Heart right ventricle (tissue), 16 donors: ENCODE data around the gene PRG2. TPM values are rescaled to one million over a fixed set of nuclear protein-coding genes. Genes with fewer than 3 reads are reported as not detected.

Source experiments
- ATAC-seq, 8 donors: fragments of 200-7000 bp; cut with Tn5 transposase; one replicate each; pipeline ENCODE4 v1.9.1; 2020; ENCODE audit warnings: mild to moderate bottlenecking in 8 of 8, moderate library complexity in 8 of 8, moderate number of reproducible peaks in 1 of 8
- DNase-seq, 2 donors: peaks; one replicate each; pipeline ENCODE4 v3.0.0-alpha.2; 2020
- H3K27ac ChIP-seq, 10 donors: fragments of 200-600 bp; sonication (generic) in 2 of 10; one replicate each; pipeline versions ENCODE4 v1.5.0 to v1.8.0; 2020 to 2022; ENCODE audit warnings: mild to moderate bottlenecking in 3 of 10
- H3K27me3 ChIP-seq, 7 donors: fragments of 200-600 bp; one replicate each; pipeline ENCODE4 v1.8.0; 2021 to 2022; ENCODE audit warnings: mild to moderate bottlenecking in 2 of 7
- H3K36me3 ChIP-seq, 9 donors: fragments of 200-600 bp; sonication (generic) in 1 of 9; one replicate each; pipeline versions ENCODE4 v1.5.0 to v1.8.0; 2020 to 2022; ENCODE audit warnings: mild to moderate bottlenecking in 2 of 9
- H3K4me1 ChIP-seq, 9 donors: fragments of 200-600 bp; sonication (generic) in 1 of 9; one replicate each; pipeline versions ENCODE4 v1.5.0 to v1.8.0; 2020 to 2022; ENCODE audit warnings: mild to moderate bottlenecking in 4 of 9
- H3K4me3 ChIP-seq, 10 donors: fragments of 200-600 bp; sonication (generic) in 2 of 10; one replicate each; pipeline versions ENCODE4 v1.5.0 to v1.8.0; 2020 to 2022; ENCODE audit warnings: mild to moderate bottlenecking in 7 of 10, moderate library complexity in 2 of 10
- H3K9me3 ChIP-seq, 11 donors: fragments of 200-600 bp in 10 of 11; sonication (generic) in 2 of 11; one replicate each; pipeline versions ENCODE4 v1.5.0 to v1.8.0; 2013 to 2022; ENCODE audit warnings: mild to moderate bottlenecking in 2 of 11, control low read depth in 1 of 11, moderate library complexity in 1 of 11
- WGBS, 2 donors: extraction: QIAGEN DNeasy Blood & Tissue Kit; methylation state at CpG; one replicate each; pipeline ENCODE4 v1.1.7; 2013; ENCODE audit warnings: inconsistent platforms in 1 of 2; 5-methylcytosine and 5-hydroxymethylcytosine counted together
- intact Hi-C, 10 donors: fragments of 100-400 bp; cut with DNase I; formaldehyde crosslinking; loops; one replicate each; pipeline versions ENCODE4 v1.11.1 to v1.14.2; 2022
- polyA plus RNA-seq, 2 donors: library from polyadenylated mRNA; stranded (reverse); fragments of 200-250 nt; gene quantifications; one replicate each; pipeline ENCODE4 v1.2.3, GENCODE V29; 2013
- total RNA-seq, 10 donors: library from RNA; stranded (reverse); fragmentation: NEBNext Ultra II Directional in 3 of 10; extraction: Animal tissue kit (Norgen Biotek cat#: 25700) in 3 of 10; gene quantifications; one replicate each; pipeline versions ENCODE4 v1.2.1 to v1.2.4, GENCODE V29; 2021 to 2023
- TF ChIP-seq, protein P1 (sequence below), 9 donors: fragments of 200-600 bp; sonication (generic) in 2 of 9; IDR thresholded peaks; one replicate each; pipeline versions ENCODE4 v1.5.0 to v1.8.0; 2021 to 2022; ENCODE audit warnings: antibody characterized with exemption in 9 of 9, mild to moderate bottlenecking in 5 of 9, moderate library complexity in 1 of 9
- donor health status: Arrhythmogenic right ventricular cardiomyopathy.
- donor health status: ischemic (EF 13 %, LVEDD 7.1; RV severe dilation, severe dysfunction).
- donor health status: healthy with polysubstance abuse.
- donor health status: DM: no; HTN: yes; CAD: no.
- donor health status: DM: no; HTN: no; CAD: no.
- donor health status: ischemic (EF 25% LVEDD 6.9; RV normal size, moderate dysfunction).
- donor health status: ischemic (EF 25% LVEDD 5.7; RV mildly dilated, moderate dysfunction).
- donor health status: healthy.
- donor health status: DM: yes; HTN: yes; CAD: no.
- donor health status: Ischemic cardiomyopathy.
- donor health status: ischemic (EF 35%, LVEDD 5.7; RV mildly dilated, moderate dysfunction).
- donor health status: nonischemic (EF 11% LVEDD 7.7; RV severe dilation, severe dysfunction).
- donor health status: DM: yes; HTN: yes; CAD: no.
- donor health status: PGD.
- donor health status: ischemic (EF 29% LVEDD 5.4; RV normal size, mild dysfunction).
- donor health status: nonischemic (EF 23%, LVEDD 6.1; RV moderate dilation, normal function).

PRG2 gene
- total and polyA plus RNA-seq, 12 donors, result 0.49 TPM; not detected in 11

DNA sequence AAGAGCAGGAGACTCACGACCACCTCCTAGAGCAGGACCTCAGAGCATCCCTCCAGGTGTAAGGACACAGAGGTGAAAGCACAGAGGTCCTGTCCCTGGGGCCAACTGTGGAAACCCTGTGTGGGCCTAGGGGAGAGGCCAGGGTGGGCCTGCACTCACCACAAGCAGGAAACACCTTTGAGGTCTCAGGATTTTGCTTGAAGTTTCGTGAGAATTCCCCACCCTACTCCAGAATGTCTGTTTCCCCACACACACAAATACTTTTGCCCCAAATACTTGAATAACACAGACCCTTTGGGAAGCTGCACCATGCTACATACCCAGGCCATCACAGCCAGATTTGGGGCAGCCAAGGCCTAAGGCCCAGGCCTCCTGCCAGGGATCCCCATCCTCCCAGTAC lies 18.3 kb upstream of the PRG2 start:
- TF ChIP-seq, protein P1, sequence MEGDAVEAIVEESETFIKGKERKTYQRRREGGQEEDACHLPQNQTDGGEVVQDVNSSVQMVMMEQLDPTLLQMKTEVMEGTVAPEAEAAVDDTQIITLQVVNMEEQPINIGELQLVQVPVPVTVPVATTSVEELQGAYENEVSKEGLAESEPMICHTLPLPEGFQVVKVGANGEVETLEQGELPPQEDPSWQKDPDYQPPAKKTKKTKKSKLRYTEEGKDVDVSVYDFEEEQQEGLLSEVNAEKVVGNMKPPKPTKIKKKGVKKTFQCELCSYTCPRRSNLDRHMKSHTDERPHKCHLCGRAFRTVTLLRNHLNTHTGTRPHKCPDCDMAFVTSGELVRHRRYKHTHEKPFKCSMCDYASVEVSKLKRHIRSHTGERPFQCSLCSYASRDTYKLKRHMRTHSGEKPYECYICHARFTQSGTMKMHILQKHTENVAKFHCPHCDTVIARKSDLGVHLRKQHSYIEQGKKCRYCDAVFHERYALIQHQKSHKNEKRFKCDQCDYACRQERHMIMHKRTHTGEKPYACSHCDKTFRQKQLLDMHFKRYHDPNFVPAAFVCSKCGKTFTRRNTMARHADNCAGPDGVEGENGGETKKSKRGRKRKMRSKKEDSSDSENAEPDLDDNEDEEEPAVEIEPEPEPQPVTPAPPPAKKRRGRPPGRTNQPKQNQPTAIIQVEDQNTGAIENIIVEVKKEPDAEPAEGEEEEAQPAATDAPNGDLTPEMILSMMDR (IDR thresholded peaks at IDR 0.05), result no peak
- WGBS, 2 donors, result 85 to 93% methylated on average over 2 of the region's 2 CpGs
- DNase-seq (no peak), ATAC-seq (no peak)
- H3K9me3 ChIP-seq, result no peaks in the 10 kb centered on the region
- H3K27ac ChIP-seq, result peak overlapping the region in 5 of 10 donors; percentile 1 to 79 (median 23)
- intact Hi-C loops, result loop anchor here in 2 of 10 donors (5.0 kb wide), 2 partner anchors 51 to 56 kb away; no protein-coding TSS in a partner anchor
- no peaks in the 10 kb centered on the region for H3K27me3 ChIP-seq
- H3K36me3 ChIP-seq, result peaks cover 0 to 76% (median 46%) of the 10 kb centered on the region in 9 donors
- no peak overlapping the region for H3K4me3 ChIP-seq
- peaks cover 6 to 53% (median 45%) of the 10 kb centered on the region in 9 donors for H3K4me1 ChIP-seq

DNA sequence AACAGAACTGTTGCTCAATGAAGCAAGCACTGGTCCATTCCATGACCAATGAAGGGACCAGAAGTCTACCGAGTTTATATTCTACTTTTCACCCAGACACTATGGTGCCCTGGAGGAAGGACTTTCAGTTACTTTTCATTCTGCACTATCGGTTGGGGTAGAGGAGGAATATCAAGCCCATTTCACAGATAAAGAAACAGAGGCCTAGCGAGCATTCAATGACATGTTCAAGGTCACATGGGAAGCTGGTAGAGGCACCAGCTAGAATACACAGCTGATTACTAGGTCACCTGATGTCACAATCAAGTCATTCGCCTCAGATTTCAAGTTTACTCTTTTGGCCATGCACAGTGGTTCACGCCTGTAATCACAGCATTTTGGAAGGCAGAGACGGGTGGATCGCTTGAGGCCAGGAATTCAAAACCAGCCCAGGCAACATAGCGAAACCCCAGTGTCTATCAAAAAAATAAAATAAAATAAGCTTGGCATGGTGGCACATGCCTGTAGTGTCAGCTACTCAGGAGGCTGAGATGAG lies 17.6 kb upstream of the PRG2 start:
- 96% methylated on average over 8 of the region's 8 CpGs for WGBS, 2 donors
- no peaks in the 10 kb centered on the region for H3K9me3 ChIP-seq
- no peaks in the 10 kb centered on the region for H3K27me3 ChIP-seq
- peaks cover 0 to 68% (median 43%) of the 10 kb centered on the region in 9 donors for H3K36me3 ChIP-seq
- no peak overlapping the region for H3K4me3 ChIP-seq
- H3K27ac ChIP-seq, result peak overlapping the region in 8 of 10 donors; percentile 53 to 82 (median 74)
- TF ChIP-seq, protein P1 (IDR thresholded peaks at IDR 0.05), result no peak
- no peak for DNase-seq
- intact Hi-C loops, result loop anchor here in 2 of 10 donors (5.0 kb wide), 2 partner anchors 51 to 56 kb away; no protein-coding TSS in a partner anchor
- ATAC-seq, result no peak
- peaks cover 6 to 45% (median 37%) of the 10 kb centered on the region in 9 donors for H3K4me1 ChIP-seq

DNA sequence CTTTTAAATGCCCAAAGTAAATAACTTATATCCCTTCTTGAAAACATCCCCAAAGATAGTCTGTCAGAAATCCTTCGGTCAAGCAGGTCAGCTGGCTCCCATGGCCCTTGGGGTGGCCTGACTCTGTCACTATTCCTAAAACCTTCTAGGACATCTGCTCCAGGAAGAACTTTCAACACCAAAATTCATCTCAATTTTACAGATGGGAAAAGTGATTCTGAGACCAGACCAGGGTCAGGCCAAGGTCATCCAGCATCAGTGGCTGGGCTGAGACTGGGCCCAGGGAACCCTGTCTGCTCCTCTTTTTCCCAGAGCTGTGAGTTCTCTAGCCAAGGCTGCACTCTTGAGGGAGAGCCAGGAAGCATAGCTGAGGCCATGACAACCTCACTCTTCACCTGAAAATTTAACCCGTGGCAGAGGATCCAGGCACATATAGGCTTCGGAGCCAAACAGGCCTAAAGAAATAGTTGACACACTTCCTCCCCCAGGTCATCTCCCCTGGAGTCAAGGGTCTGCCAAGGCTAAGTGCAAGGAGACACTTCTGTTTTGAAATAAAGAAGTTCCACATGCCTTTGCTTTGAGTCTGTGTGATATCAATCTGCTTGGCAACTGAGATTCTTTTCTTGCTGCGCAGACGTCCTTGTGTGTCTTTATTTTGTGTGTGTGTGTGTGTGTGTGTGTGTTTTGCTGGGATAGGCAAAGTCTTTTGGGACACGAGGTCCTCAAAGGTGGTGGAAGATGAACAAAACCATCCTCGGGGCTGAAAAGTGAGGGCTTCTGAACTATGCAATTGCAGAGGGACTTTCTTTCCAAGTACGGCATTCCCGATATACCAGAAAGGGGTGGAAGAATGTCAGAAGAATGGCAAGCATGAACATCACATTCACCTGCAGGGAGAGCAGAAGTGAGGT lies 16.8 kb upstream of the PRG2 start:
- Histone ChIP-seq H3K36me3 (peaks cover 0 to 61% (median 43%) of the 10 kb centered on the region in 9 donors), H3K9me3 (no peaks in the 10 kb centered on the region), H3K27ac (peak overlapping the region in 9 of 10 donors; percentile 49 to 82 (median 73)), H3K4me1 (peaks cover 6 to 38% (median 30%) of the 10 kb centered on the region in 9 donors), H3K4me3 (no peak overlapping the region), H3K27me3 (no peaks in the 10 kb centered on the region)
- peak; percentile 43 to 64 for DNase-seq
- ATAC-seq, result peak; percentile 36 to 92 (median 78)
- 61 to 68% methylated on average over 9 of the region's 9 CpGs for WGBS, 2 donors
- TF ChIP-seq, protein P1 (IDR thresholded peaks at IDR 0.05), result peak in 3 of 9 donors; percentile 24 to 42 (median 30)
- intact Hi-C loops, result loop anchor here in 2 of 10 donors (5.0 kb wide), 2 partner anchors 50 to 55 kb away; no protein-coding TSS in a partner anchor

DNA sequence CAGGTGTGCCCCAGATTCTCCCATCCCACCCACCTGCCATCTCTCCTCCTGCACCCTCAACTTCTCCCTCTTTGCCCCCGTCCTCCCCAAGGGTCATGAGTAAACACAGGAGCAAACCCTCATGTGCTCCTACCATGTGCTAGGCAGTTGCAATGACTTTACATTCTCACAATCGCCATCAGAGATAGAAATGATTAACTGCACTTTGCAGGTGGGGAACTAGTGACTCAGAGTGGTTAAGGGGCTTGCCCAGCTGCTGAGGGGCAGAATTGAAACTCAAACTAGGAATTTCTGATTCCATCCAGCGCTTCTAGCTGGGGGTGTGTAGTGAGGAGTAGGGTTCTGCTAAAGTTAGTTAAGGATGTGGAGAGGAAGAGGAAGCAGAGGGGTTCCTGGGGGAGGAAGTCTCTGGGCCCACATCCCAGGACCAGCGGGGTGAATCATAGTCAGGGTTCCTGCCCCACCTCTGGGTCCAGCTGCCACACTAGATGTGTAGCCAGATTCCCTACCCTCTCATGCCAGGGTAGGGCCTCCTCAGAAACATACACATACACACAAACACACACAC lies 16.0 kb upstream of the PRG2 start:
- TF ChIP-seq, protein P1 (IDR thresholded peaks at IDR 0.05), result no peak
- intact Hi-C loops, result loop anchor here in 2 of 10 donors (5.0 kb wide), 2 partner anchors 49 to 54 kb away; no protein-coding TSS in a partner anchor
- H3K27ac ChIP-seq, result peak overlapping the region in 9 of 10 donors; percentile 49 to 82 (median 73)
- no peak overlapping the region for H3K4me3 ChIP-seq
- peaks cover 6 to 38% (median 30%) of the 10 kb centered on the region in 9 donors for H3K4me1 ChIP-seq
- DNase-seq (peak; percentile 25 to 49), ATAC-seq (peak; percentile 74 to 89 (median 79))
- no peaks in the 10 kb centered on the region for H3K27me3 ChIP-seq
- 45 to 57% methylated on average over 4 of the region's 4 CpGs for WGBS, 2 donors
- H3K36me3 ChIP-seq, result peaks cover 0 to 52% (median 40%) of the 10 kb centered on the region in 9 donors
- no peaks in the 10 kb centered on the region for H3K9me3 ChIP-seq
